ENCODE results near the gene RNASE7. TPM values are rescaled to one million over a fixed set of nuclear protein-coding genes. Genes with fewer than 3 reads are reported as not detected.

Gene RNASE7
- total RNA-seq, 3 donors from 2014 or later (not counting 1 experiment from before 2014, with no cell fraction given), result not detected

DNA sequence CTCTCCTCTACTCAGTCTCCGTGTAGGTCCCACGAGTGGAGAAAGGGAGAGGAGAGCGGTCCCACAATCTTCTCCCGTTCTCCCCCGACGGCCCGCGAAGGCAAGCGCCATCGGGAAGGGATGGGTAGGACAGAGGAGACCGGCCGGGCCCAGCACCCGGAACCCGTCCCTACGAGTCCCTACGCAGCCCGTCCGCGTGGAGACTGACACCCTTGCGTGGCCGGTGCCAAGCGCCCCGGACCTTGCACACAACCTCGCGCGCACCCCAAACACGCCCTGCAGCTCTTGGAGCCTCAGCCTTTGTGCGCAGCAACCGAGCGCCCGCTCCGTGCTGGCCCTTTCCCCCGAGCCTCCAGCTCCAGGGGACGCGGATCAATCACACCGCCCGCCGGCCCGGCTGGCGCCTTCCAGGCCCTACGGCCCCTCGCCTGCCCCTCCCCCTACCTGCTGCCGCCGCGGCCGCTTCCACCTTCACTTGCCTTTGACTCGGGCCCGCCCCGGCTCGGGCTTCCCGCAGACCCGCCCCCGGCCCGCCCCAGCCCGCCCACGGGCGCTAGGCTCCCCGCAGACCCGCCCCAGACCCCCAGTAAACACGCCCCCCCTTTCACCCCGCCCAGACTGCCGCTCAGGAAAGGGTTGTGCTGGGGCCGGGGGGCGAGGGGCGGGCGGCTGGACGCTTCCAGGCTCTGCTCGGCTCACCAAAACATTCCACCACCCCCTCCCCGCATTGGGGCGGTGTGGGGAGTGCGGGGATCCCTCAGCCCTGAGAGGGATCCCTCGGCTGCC is 17.4 kb upstream of the RNASE7 start, which contains the start of gene NDRG2:
TSS of gene NDRG2 (minus strand) at position 477 of the 786 bp plus-strand sequence. CDS start 1,746 bp downstream, outside the sequence.
- DNase-seq (peak; percentile 56 to 85), ATAC-seq (peak; percentile 84 to 90 (median 89))
- Histone ChIP-seq H3K36me3 (ENCODE audit: control insufficient read depth, insufficient read depth, low read length) (no peaks in the 10 kb centered on the region), H3K9me3 (ENCODE audit: control insufficient read depth, insufficient read depth, low read length) (no peaks in the 10 kb centered on the region), H3K27me3 (ENCODE audit: control insufficient read depth, insufficient read depth, low read length) (peaks cover 2% of the 10 kb centered on the region), H3K4me1 (ENCODE audit: control insufficient read depth, insufficient read depth, low read length) (peaks cover 23% of the 10 kb centered on the region), H3K27ac (ENCODE audit: low read length) (no peak within 1 kb of the TSS), H3K4me3 (ENCODE audit: low read length) (peak within 1 kb of the TSS; percentile 81)
- 2% methylated on average over 55 of the region's 72 CpGs for WGBS (ENCODE audit: insufficient coverage)
- peaks cover 0 to 15% of the 10 kb centered on the region in 2 donors for H3K27me3 Mint-ChIP-seq (ENCODE audit: low read depth in 2 of 2)
- H3K27ac Mint-ChIP-seq, result peak within 1 kb of the TSS in 1 of 2 donors; percentile 67
- H3K4me1 Mint-ChIP-seq, result peaks cover 7 to 13% of the 10 kb centered on the region in 2 donors
- no peaks in the 10 kb centered on the region for H3K36me3 Mint-ChIP-seq
- TF ChIP-seq, protein P1, sequence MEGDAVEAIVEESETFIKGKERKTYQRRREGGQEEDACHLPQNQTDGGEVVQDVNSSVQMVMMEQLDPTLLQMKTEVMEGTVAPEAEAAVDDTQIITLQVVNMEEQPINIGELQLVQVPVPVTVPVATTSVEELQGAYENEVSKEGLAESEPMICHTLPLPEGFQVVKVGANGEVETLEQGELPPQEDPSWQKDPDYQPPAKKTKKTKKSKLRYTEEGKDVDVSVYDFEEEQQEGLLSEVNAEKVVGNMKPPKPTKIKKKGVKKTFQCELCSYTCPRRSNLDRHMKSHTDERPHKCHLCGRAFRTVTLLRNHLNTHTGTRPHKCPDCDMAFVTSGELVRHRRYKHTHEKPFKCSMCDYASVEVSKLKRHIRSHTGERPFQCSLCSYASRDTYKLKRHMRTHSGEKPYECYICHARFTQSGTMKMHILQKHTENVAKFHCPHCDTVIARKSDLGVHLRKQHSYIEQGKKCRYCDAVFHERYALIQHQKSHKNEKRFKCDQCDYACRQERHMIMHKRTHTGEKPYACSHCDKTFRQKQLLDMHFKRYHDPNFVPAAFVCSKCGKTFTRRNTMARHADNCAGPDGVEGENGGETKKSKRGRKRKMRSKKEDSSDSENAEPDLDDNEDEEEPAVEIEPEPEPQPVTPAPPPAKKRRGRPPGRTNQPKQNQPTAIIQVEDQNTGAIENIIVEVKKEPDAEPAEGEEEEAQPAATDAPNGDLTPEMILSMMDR (IDR thresholded peaks at IDR 0.05), result no peak
- intact Hi-C loops (cut with micrococcal nuclease), result no loop called here
- H3K9me3 Mint-ChIP-seq, result no peaks in the 10 kb centered on the region
- H3K4me3 Mint-ChIP-seq, result peak within 1 kb of the TSS; percentile 84

DNA sequence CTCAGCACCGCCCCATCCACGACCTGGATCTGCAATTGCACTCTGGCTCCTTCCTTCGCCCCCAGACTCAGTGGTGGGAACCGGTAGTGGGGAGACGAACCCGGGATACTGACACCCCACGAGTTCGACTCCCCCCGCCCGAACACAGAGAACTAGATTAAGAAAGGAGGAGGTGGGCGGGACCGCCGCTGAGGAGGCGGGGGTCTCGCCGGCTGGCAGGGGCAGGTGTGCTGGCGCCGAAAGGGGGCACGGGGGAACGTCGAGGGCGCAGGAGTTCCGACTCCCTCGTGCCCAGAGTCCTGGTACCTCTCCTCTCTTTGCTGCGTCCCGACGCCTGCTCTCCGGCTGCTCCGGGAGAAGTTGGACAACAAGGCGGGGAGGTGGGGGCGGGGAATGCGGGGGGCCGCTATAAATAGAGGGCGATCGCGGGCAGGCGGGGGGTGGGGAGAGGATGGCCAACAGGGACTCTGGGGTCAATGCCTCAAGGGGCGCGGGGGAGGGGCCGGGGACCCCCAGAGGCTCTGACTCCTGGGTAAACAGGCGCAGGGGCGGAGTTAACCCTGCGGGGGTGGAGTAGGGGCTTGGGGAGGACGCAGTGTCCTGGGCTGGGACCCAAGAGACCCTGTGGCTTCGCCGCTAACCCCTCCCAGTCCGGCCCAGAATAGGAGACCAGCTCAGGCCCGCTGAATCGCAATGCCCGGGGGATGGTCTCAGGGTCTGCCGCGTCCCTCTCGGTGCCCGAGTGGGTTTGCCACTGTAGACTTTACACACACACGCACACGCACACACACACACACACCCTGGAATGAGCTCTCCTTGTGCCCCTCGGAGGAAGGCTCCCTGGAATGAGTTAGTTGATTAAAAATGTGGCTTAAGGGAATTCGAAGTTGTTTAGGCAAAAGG is 16.5 kb upstream of the RNASE7 start:
- DNase-seq (peak in 1 of 2 donors; percentile 23), ATAC-seq (no peak)
- 11% methylated on average over 55 of the region's 58 CpGs for WGBS (ENCODE audit: insufficient coverage)
- H3K9me3 ChIP-seq (ENCODE audit: control insufficient read depth, insufficient read depth, low read length), result no peaks in the 10 kb centered on the region
- H3K27ac ChIP-seq (ENCODE audit: low read length), result no peak overlapping the region
- intact Hi-C loops (cut with micrococcal nuclease), result no loop called here
- TF ChIP-seq, protein P1 (IDR thresholded peaks at IDR 0.05), result no peak
- Mint-ChIP-seq H3K27ac (peak overlapping the region in 1 of 2 donors; percentile 67), H3K4me3 (peak overlapping the region; percentile 84), H3K36me3 (no peaks in the 10 kb centered on the region), H3K4me1 (peaks cover 7 to 13% of the 10 kb centered on the region in 2 donors), H3K27me3 (ENCODE audit: low read depth in 2 of 2) (peaks cover 0 to 15% of the 10 kb centered on the region in 2 donors), H3K9me3 (no peaks in the 10 kb centered on the region)
- peak overlapping the region; percentile 62 for H3K4me3 ChIP-seq (ENCODE audit: low read length)
- peaks cover 2% of the 10 kb centered on the region for H3K27me3 ChIP-seq (ENCODE audit: control insufficient read depth, insufficient read depth, low read length)
- no peaks in the 10 kb centered on the region for H3K36me3 ChIP-seq (ENCODE audit: control insufficient read depth, insufficient read depth, low read length)
- H3K4me1 ChIP-seq (ENCODE audit: control insufficient read depth, insufficient read depth, low read length), result peaks cover 23% of the 10 kb centered on the region

DNA sequence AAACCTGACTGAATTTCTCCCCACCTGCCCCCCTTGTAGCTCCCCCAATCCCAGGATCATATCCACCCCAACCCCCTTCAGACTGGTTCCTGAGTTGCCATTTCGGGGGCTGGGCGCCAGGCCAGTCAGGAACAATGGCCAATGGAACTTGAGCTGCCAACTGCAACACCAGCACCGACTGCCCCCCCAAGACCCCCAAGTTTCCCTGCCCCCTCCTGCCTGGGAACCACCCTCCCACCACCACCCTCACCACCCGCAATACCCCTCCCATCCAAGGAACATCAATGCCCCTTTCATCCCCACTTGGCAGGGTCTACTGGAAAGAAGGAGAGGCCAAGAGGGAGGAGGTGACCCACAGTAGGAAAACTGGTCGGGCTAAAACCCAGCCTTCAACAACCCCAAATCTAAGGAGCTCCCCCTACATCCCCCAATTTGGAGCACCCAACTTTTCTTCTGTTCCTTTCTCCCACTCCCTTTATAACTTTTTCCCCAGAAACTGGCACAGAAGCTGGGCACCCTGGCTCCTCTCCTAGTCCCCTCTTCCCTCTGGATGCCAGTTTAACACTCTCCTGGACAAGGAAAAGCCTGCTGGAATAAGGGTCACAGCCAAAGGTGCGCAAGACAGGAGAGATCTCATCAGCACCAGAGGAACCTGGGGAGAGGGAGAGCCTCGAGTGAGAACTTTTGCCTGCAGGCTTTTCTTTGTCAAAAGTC is 15.7 kb upstream of the RNASE7 start:
- TF ChIP-seq, protein P1 (IDR thresholded peaks at IDR 0.05), result no peak
- peaks cover 2% of the 10 kb centered on the region for H3K27me3 ChIP-seq (ENCODE audit: control insufficient read depth, insufficient read depth, low read length)
- H3K27ac Mint-ChIP-seq, result peak overlapping the region in 1 of 2 donors; percentile 20
- no peaks in the 10 kb centered on the region for H3K9me3 ChIP-seq (ENCODE audit: control insufficient read depth, insufficient read depth, low read length)
- H3K4me1 ChIP-seq (ENCODE audit: control insufficient read depth, insufficient read depth, low read length), result peaks cover 23% of the 10 kb centered on the region
- 79% methylated on average over 6 of the region's 7 CpGs for WGBS (ENCODE audit: insufficient coverage)
- ATAC-seq (no peak), DNase-seq (no peak)
- peak overlapping the region; percentile 65 for H3K4me3 Mint-ChIP-seq
- H3K9me3 Mint-ChIP-seq, result no peaks in the 10 kb centered on the region
- no peak overlapping the region for H3K27ac ChIP-seq (ENCODE audit: low read length)
- intact Hi-C loops (cut with micrococcal nuclease), result no loop called here
- H3K36me3 Mint-ChIP-seq, result no peaks in the 10 kb centered on the region
- H3K36me3 ChIP-seq (ENCODE audit: control insufficient read depth, insufficient read depth, low read length), result no peaks in the 10 kb centered on the region
- no peak overlapping the region for H3K4me3 ChIP-seq (ENCODE audit: low read length)
- H3K27me3 Mint-ChIP-seq (ENCODE audit: low read depth in 2 of 2), result peaks cover 0 to 15% of the 10 kb centered on the region in 2 donors
- H3K4me1 Mint-ChIP-seq, result peaks cover 7 to 13% of the 10 kb centered on the region in 2 donors
